T-helper 2 cell treated with Interferon-gamma antibody and Interleukin-4, amounts not matched to agents 5 μg/mL and 100 μg/mL, for 36 hours (primary cell): ENCODE results near the gene MOSMO.
A peak's percentile ranks its signal among the peaks of the same experiment; 100 is the strongest.
"Not testable (repeated sequence)": the region's sequence is repeated elsewhere in the genome, so short reads cannot be mapped to it uniquely, and the experiment has no call there.

Source experiments
- DNase-seq: peaks from one replicate; pipeline ENCODE4 v3.0.0; 2021; ENCODE audit warnings: low spot score
- H3K27ac Mint-ChIP-seq: one replicate; pipeline ENCODE4 v1.8.0; 2021; ENCODE audit warnings: mild to moderate bottlenecking, mixed read lengths
- H3K27me3 Mint-ChIP-seq: one replicate; pipeline ENCODE4 v1.8.0; 2021; ENCODE audit warnings: low read depth, mixed read lengths
- H3K36me3 Mint-ChIP-seq: one replicate; pipeline ENCODE4 v1.8.0; 2021; ENCODE audit warnings: low read depth, mixed read lengths
- H3K4me1 Mint-ChIP-seq: one replicate; pipeline ENCODE4 v1.8.0; 2021; ENCODE audit warnings: low read depth, mixed read lengths
- H3K4me3 Mint-ChIP-seq: one replicate; pipeline ENCODE4 v1.8.0; 2022; ENCODE audit warnings: mild to moderate bottlenecking, moderate library complexity, mixed read lengths
- H3K9me3 Mint-ChIP-seq: one replicate; pipeline ENCODE4 v1.8.0; 2021; ENCODE audit warnings: mixed read lengths

Gene MOSMO

GRCh38 chr16:22035153-22035552, 27.2 kb downstream of the MOSMO start:
- Mint-ChIP-seq H3K4me3 (no peak overlapping the region), H3K36me3 (peaks cover 20% of the 10 kb centered on the region), H3K27ac (no peak overlapping the region), H3K9me3 (no peaks in the 10 kb centered on the region), H3K4me1 (peaks cover 24% of the 10 kb centered on the region), H3K27me3 (no peaks in the 10 kb centered on the region)
- DNase-seq, result no peak

GRCh38 chr16:22043882-22044281, 36.0 kb downstream of the MOSMO start:
- H3K4me3 Mint-ChIP-seq, H3K9me3 Mint-ChIP-seq, H3K27ac Mint-ChIP-seq, DNase-seq, H3K36me3 Mint-ChIP-seq, H3K4me1 Mint-ChIP-seq, H3K27me3 Mint-ChIP-seq: not testable (repeated sequence)

GRCh38 chr16:22045888-22046287, 38.0 kb downstream of the MOSMO start:
- H3K27me3 Mint-ChIP-seq, H3K4me3 Mint-ChIP-seq, H3K27ac Mint-ChIP-seq, H3K36me3 Mint-ChIP-seq, DNase-seq, H3K9me3 Mint-ChIP-seq, H3K4me1 Mint-ChIP-seq: not testable (repeated sequence)

- DNase-seq, result no peak
- no peaks in the 10 kb centered on the region for H3K36me3 Mint-ChIP-seq
- H3K4me1 Mint-ChIP-seq, result peaks cover 16% of the 10 kb centered on the region
- no peaks in the 10 kb centered on the region for H3K9me3 Mint-ChIP-seq
- H3K27me3 Mint-ChIP-seq, result no peaks in the 10 kb centered on the region
- no peak overlapping the region for H3K27ac Mint-ChIP-seq
- no peak overlapping the region for H3K4me3 Mint-ChIP-seq
These were observed 43.1 kb downstream of the MOSMO start for GRCh38 chr16:22050963-22051362.

GRCh38 chr16:22052980-22053379, 45.1 kb downstream of the MOSMO start:
- no peak overlapping the region for H3K27ac Mint-ChIP-seq

DNA sequence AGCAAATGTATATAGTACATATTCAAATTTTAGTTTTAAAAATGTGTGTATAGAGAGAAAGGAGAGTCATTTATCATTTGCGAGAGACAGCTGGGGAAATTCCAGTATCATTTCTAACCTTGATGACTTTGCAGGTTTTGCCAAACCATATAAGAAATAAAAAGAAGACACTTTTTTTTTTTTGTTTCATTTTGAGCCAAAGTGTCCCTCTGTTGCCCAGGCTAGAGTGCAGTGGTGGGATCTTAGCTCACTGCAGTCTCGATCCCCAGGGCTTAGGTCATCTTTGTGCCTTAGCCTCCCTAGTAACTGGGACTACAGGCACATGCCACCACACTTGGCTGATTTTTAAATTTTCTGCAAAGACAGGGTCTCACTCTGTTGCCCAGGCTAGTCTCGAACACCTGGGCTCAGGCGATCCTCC, 46.0 kb downstream of the MOSMO start:
- Mint-ChIP-seq H3K27me3 (no peaks in the 10 kb centered on the region), H3K9me3 (no peaks in the 10 kb centered on the region), H3K27ac (no peak overlapping the region), H3K4me3 (no peak overlapping the region), H3K4me1 (peaks cover 17% of the 10 kb centered on the region), H3K36me3 (peaks cover 10% of the 10 kb centered on the region)
- no peak for DNase-seq

More at GRCh38 chr16:22052980-22053379, 45.1 kb downstream of the MOSMO start:
- peaks cover 17% of the 10 kb centered on the region for H3K4me1 Mint-ChIP-seq
- DNase-seq, result no peak
- H3K4me3 Mint-ChIP-seq, result no peak overlapping the region
- H3K27me3 Mint-ChIP-seq, result no peaks in the 10 kb centered on the region
- H3K36me3 Mint-ChIP-seq, result peaks cover 8% of the 10 kb centered on the region
- no peaks in the 10 kb centered on the region for H3K9me3 Mint-ChIP-seq

GRCh38 chr16:22054847-22055590, 47.1 kb downstream of the MOSMO start:
- peak overlapping the region; percentile 51 for H3K4me3 Mint-ChIP-seq
- no peaks in the 10 kb centered on the region for H3K9me3 Mint-ChIP-seq
- peaks cover 17% of the 10 kb centered on the region for H3K4me1 Mint-ChIP-seq
- no peaks in the 10 kb centered on the region for H3K27me3 Mint-ChIP-seq
- no peak for DNase-seq
- H3K27ac Mint-ChIP-seq, result peak overlapping the region; percentile 62
- peaks cover 10% of the 10 kb centered on the region for H3K36me3 Mint-ChIP-seq

DNA sequence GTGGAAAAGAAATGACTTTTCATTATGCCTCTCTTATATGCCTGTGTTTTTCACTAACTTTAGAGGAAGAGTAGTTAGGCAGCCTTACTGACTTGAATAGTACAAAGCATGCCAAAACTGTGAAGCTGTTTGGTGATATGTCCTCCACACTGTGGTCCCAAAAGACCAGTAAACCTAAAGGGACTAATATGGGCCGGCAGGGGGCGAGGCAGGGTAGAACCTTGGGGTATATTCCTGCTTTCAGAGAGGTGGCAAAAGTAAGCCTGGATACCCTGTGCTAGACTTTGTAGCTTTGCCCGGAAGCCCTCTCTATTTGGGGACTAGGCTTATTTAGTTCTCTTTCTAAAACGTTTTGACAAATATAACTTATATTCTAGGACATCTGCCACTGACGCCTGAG, 48.0 kb downstream of the MOSMO start:
- Mint-ChIP-seq H3K27ac (peak overlapping the region; percentile 15), H3K4me3 (no peak overlapping the region), H3K36me3 (peaks cover 10% of the 10 kb centered on the region), H3K4me1 (peaks cover 17% of the 10 kb centered on the region), H3K9me3 (no peaks in the 10 kb centered on the region), H3K27me3 (no peaks in the 10 kb centered on the region)
- no peak for DNase-seq

GRCh38 chr16:22063888-22064467, 56.1 kb downstream of the MOSMO start:
- H3K4me1 Mint-ChIP-seq, result no peaks in the 10 kb centered on the region
- no peak for DNase-seq
- peaks cover 5% of the 10 kb centered on the region for H3K9me3 Mint-ChIP-seq
- H3K27me3 Mint-ChIP-seq, result no peaks in the 10 kb centered on the region
- no peak overlapping the region for H3K27ac Mint-ChIP-seq
- peaks cover 3% of the 10 kb centered on the region for H3K36me3 Mint-ChIP-seq
- H3K4me3 Mint-ChIP-seq, result no peak overlapping the region

DNA sequence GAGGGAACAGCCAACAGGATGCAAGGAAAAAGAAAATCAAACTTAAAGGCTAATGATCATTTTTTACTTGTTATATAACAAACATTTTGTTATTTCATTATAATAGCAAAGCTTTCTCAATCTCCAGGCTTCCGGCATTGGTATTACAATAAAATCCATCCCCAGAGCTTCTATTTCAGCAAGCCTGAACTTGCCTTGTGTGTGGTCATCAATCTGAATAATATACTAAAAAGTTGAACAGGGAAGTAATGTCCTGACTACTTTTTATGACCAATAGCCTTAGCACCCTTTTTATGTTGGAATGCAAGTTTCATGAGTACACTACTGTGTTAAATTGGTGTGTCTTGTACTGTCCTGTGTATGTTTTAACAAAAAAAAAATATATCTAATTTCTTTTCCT, 57.3 kb downstream of the MOSMO start:
- no peak overlapping the region for H3K27ac Mint-ChIP-seq
- no peak overlapping the region for H3K4me3 Mint-ChIP-seq
- no peak for DNase-seq
- peaks cover 5% of the 10 kb centered on the region for H3K9me3 Mint-ChIP-seq
- no peaks in the 10 kb centered on the region for H3K4me1 Mint-ChIP-seq
- H3K36me3 Mint-ChIP-seq, result peaks cover 3% of the 10 kb centered on the region
- no peaks in the 10 kb centered on the region for H3K27me3 Mint-ChIP-seq

GRCh38 chr16:22070361-22071330, 62.7 kb downstream of the MOSMO start:
- Mint-ChIP-seq H3K9me3 (peaks cover 5% of the 10 kb centered on the region), H3K4me3 (no peak overlapping the region), H3K4me1 (no peaks in the 10 kb centered on the region), H3K27ac (no peak overlapping the region), H3K27me3 (no peaks in the 10 kb centered on the region), H3K36me3 (peaks cover 3% of the 10 kb centered on the region)
- DNase-seq, result no peak

GRCh38 chr16:22071331-22071910, 63.5 kb downstream of the MOSMO start:
- Mint-ChIP-seq H3K4me1 (no peaks in the 10 kb centered on the region), H3K36me3 (peaks cover 3% of the 10 kb centered on the region), H3K27ac (no peak overlapping the region), H3K27me3 (no peaks in the 10 kb centered on the region), H3K9me3 (peaks cover 5% of the 10 kb centered on the region), H3K4me3 (no peak overlapping the region)
- no peak for DNase-seq

DNA sequence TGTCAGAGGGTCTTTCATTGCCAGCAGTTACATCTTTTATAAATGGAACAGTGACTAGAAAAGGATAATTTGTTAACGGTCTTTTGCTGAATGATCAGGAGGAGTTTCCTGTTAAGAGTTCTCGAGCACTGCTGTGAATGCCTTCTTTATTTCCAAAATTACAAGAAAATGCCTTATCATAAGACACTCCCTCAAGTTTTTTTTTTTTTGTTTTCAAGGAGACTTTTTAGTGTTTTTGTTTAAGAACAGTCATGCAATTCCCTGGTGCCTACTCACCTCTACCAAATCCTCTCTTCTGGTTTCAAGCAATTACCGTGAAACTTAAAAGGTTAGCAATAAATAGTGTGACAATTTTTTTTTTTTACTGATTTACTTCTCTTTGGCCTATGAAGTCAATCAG, 65.4 kb downstream of the MOSMO start:
- Mint-ChIP-seq H3K36me3 (no peaks in the 10 kb centered on the region), H3K4me3 (no peak overlapping the region), H3K27me3 (no peaks in the 10 kb centered on the region), H3K9me3 (no peaks in the 10 kb centered on the region), H3K4me1 (no peaks in the 10 kb centered on the region), H3K27ac (no peak overlapping the region)
- no peak for DNase-seq
